ENCODE measurements around the gene GBE1.

GBE1 gene

GRCh38 chr3:81451140-81451539 is 310.3 kb downstream of the GBE1 start:
- DNase-seq = no peak
- in situ Hi-C loops (cut with MboI; ENCODE audit: low pct_unique_long_range_greater_than_20kb, low sequenced_read_pairs) = no loop called here

GRCh38 chr3:81446806-81447205 is 314.6 kb downstream of the GBE1 start:
- no peak for DNase-seq
- in situ Hi-C loops (cut with MboI; ENCODE audit: low pct_unique_long_range_greater_than_20kb, low sequenced_read_pairs) = no loop called here

- in situ Hi-C loops (cut with MboI; ENCODE audit: low pct_unique_long_range_greater_than_20kb, low sequenced_read_pairs) = no loop called here
These were observed 315.7 kb downstream of the GBE1 start for GRCh38 chr3:81445712-81446111.

GRCh38 chr3:81444817-81445460 is 316.5 kb downstream of the GBE1 start:
- no peak for DNase-seq
- in situ Hi-C loops (cut with MboI; ENCODE audit: low pct_unique_long_range_greater_than_20kb, low sequenced_read_pairs) = no loop called here

More at GRCh38 chr3:81445712-81446111, 315.7 kb downstream of the GBE1 start:
- DNase-seq = no peak

- in situ Hi-C loops (cut with MboI; ENCODE audit: low pct_unique_long_range_greater_than_20kb, low sequenced_read_pairs) = no loop called here
- no peak for DNase-seq
These were observed 317.5 kb downstream of the GBE1 start for GRCh38 chr3:81443958-81444357.

- no peak for DNase-seq
- in situ Hi-C loops (cut with MboI; ENCODE audit: low pct_unique_long_range_greater_than_20kb, low sequenced_read_pairs) = no loop called here
These were observed 318.0 kb downstream of the GBE1 start for GRCh38 chr3:81443457-81443782.

GRCh38 chr3:81442758-81443456 is 318.5 kb downstream of the GBE1 start:
- no peak for DNase-seq
- in situ Hi-C loops (cut with MboI; ENCODE audit: low pct_unique_long_range_greater_than_20kb, low sequenced_read_pairs) = no loop called here

- DNase-seq = no peak
- in situ Hi-C loops (cut with MboI; ENCODE audit: low pct_unique_long_range_greater_than_20kb, low sequenced_read_pairs) = no loop called here
These were observed 320.8 kb downstream of the GBE1 start for GRCh38 chr3:81440661-81441060.
